ENCODE data around the gene FARS2.

DNA sequence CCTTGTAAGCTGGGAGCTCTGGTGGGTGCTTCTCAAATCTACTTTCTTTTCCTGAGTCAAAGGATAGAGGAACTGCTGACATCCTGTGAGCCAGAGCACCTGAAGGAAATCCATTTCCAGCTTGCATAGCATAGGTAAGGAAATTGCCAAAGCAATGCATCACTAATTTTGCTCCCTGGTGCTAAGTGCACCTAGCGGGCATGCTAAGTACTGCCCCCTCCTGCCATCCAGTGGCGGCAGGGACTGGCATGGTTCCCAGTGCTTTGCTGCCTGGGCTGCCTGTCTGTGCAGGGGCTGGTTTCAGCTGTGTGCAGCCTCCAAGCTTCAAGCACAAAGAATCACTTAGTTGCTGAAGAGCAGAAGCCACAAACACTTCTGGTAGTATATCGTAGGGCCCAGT is 63.9 kb downstream of the FARS2 start:
- TF ChIP-seq CTCF (IDR thresholded peaks at IDR 0.05; ENCODE audit: extremely low read depth in 1 of 2, insufficient read depth in 1 of 2, low read depth in 1 of 2, low read length in 2 of 2) (no peak), POLR2A (IDR thresholded peaks at IDR 0.05; ENCODE audit: low read depth, low read length) (no peak), MYC (IDR thresholded peaks at IDR 0.05; ENCODE audit: low read depth, low read length) (no peak)
